WTC11 (cell line): ENCODE measurements around the gene NOSTRIN. TPM values are rescaled to one million over a fixed set of nuclear protein-coding genes. Genes with fewer than 3 reads are reported as not detected.

Experiments
- ATAC-seq: fragments of 200-7000 bp; cut with Tn5 transposase; 2 replicates; pipeline ENCODE4 v1.10.0; 2021; ENCODE audit warnings: mild to moderate bottlenecking, moderate library complexity
- CTCF ChIA-PET: fragments of 300-600 bp; sonication (Branson Sonifier 250); formaldehyde crosslinking; loops from one replicate; lab custom pipeline; 2021; ENCODE audit warnings: antibody characterized with exemption; lab: Charles Lee
- POLR2A ChIA-PET: fragments of 350-600 bp; sonication (Branson Sonifier 250); formaldehyde crosslinking; loops from one replicate; lab custom pipeline; 2021; ENCODE audit warnings: antibody characterized with exemption; lab: Charles Lee
- DNase-seq: peaks from one replicate; pipeline ENCODE4 v3.0.0; 2021; ENCODE audit warnings: low spot score
- H3K27ac Mint-ChIP-seq: 2 replicates; pipeline ENCODE4 v1.8.0; 2021; ENCODE audit warnings: mixed read lengths
- H3K27me3 Mint-ChIP-seq: 2 replicates; pipeline ENCODE4 v1.8.0; 2021; ENCODE audit warnings: low read depth, mild to moderate bottlenecking, moderate library complexity, mixed read lengths
- H3K36me3 Mint-ChIP-seq: 2 replicates; pipeline ENCODE4 v1.8.0; 2021; ENCODE audit warnings: mixed read lengths
- H3K4me1 Mint-ChIP-seq: 2 replicates; pipeline ENCODE4 v1.8.0; 2022; ENCODE audit warnings: mixed read lengths
- H3K4me3 Mint-ChIP-seq: 2 replicates; pipeline ENCODE4 v1.8.0; 2021; ENCODE audit warnings: mild to moderate bottlenecking, moderate library complexity, mixed read lengths
- H3K9me3 Mint-ChIP-seq: 2 replicates; pipeline ENCODE4 v1.8.0; 2021; ENCODE audit warnings: mixed read lengths
- CBFB ChIP-seq: sonication (generic); formaldehyde crosslinking; IDR thresholded peaks from 2 replicates; pipeline ENCODE4 v1.8.1; 2022; ENCODE audit warnings: mild to moderate bottlenecking, low read depth, missing genetic modification reagents
- CDX4 ChIP-seq: fragments of 250-450 bp; sonication (Bioruptor Pico); IDR thresholded peaks from 2 replicates; pipeline ENCODE4 v1.9.0; 2021; ENCODE audit warnings: moderate library complexity, mild to moderate bottlenecking, inconsistent platforms, borderline replicate concordance
- ESRRA ChIP-seq: sonication (generic); formaldehyde crosslinking; IDR thresholded peaks from 2 replicates; pipeline ENCODE4 v1.8.1; 2022; ENCODE audit warnings: mild to moderate bottlenecking, missing genetic modification reagents, borderline replicate concordance
- GABPB1 ChIP-seq: sonication (generic); formaldehyde crosslinking; IDR thresholded peaks from 2 replicates; pipeline ENCODE4 v1.8.1; 2023; ENCODE audit warnings: mild to moderate bottlenecking, missing genetic modification reagents
- IRF2 ChIP-seq: sonication (generic); formaldehyde crosslinking; IDR thresholded peaks from 2 replicates; pipeline ENCODE4 v1.8.0; 2022; ENCODE audit warnings: low read depth, missing genetic modification reagents, borderline replicate concordance
- MAX ChIP-seq: sonication (generic); formaldehyde crosslinking; IDR thresholded peaks from 2 replicates; pipeline ENCODE4 v1.8.0; 2022; ENCODE audit warnings: mild to moderate bottlenecking, missing genetic modification reagents
- MXD4 ChIP-seq: fragments of 250-450 bp; sonication (Bioruptor Pico); IDR thresholded peaks from 2 replicates; pipeline ENCODE4 v1.8.0; 2021; ENCODE audit warnings: mild to moderate bottlenecking, moderate library complexity, borderline replicate concordance
- PRRX2 ChIP-seq: fragments of 250-450 bp; sonication (Bioruptor Pico); IDR thresholded peaks from 2 replicates; pipeline ENCODE4 v1.8.0; 2021; ENCODE audit warnings: mild to moderate bottlenecking
- TCF7 ChIP-seq: sonication (generic); formaldehyde crosslinking; IDR thresholded peaks from 2 replicates; pipeline ENCODE4 v1.8.0; 2022; ENCODE audit warnings: mild to moderate bottlenecking, low read depth, missing genetic modification reagents, moderate library complexity
- ZNF138 ChIP-seq: sonication (generic); formaldehyde crosslinking; conservative IDR thresholded peaks from 2 replicates; pipeline ENCODE4 v1.8.1; 2022; ENCODE audit warnings: mild to moderate bottlenecking, moderate library complexity, missing genetic modification reagents
- ZNF263 ChIP-seq: sonication (generic); formaldehyde crosslinking; IDR thresholded peaks from 2 replicates; pipeline ENCODE4 v1.8.1; 2022; ENCODE audit warnings: low read depth, mild to moderate bottlenecking, moderate library complexity, missing genetic modification reagents
- total RNA-seq: library from RNA; stranded (reverse); gene quantifications from 3 replicates; pipeline ENCODE4 v1.2.3, GENCODE V29; 2021
- TF ChIP-seq, protein P1 (sequence below): fragments of 250-450 bp; sonication (Bioruptor Pico); IDR thresholded peaks from 2 replicates; pipeline ENCODE4 v1.9.0; 2021; ENCODE audit warnings: mild to moderate bottlenecking
- TF ChIP-seq, protein P2 (sequence below): sonication (generic); formaldehyde crosslinking; IDR thresholded peaks from 2 replicates; pipeline ENCODE4 v1.8.0; 2023; ENCODE audit warnings: missing genetic modification reagents, mild to moderate bottlenecking, borderline replicate concordance
- TF ChIP-seq, protein P3 (sequence below): sonication (generic); formaldehyde crosslinking; IDR thresholded peaks from 2 replicates; pipeline ENCODE4 v1.8.0; 2022; ENCODE audit warnings: mild to moderate bottlenecking, missing genetic modification reagents

NOSTRIN gene
- total RNA-seq, 1 experiment from 2014 or later = 0.22 TPM

- TF ChIP-seq ZNF138 = no peak
- TF ChIP-seq, protein P1, sequence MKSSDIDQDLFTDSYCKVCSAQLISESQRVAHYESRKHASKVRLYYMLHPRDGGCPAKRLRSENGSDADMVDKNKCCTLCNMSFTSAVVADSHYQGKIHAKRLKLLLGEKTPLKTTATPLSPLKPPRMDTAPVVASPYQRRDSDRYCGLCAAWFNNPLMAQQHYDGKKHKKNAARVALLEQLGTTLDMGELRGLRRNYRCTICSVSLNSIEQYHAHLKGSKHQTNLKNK (CRISPR knock-in tag) = no peak
- TF ChIP-seq CDX4 (CRISPR knock-in tag) = no peak
- TF ChIP-seq, protein P2, sequence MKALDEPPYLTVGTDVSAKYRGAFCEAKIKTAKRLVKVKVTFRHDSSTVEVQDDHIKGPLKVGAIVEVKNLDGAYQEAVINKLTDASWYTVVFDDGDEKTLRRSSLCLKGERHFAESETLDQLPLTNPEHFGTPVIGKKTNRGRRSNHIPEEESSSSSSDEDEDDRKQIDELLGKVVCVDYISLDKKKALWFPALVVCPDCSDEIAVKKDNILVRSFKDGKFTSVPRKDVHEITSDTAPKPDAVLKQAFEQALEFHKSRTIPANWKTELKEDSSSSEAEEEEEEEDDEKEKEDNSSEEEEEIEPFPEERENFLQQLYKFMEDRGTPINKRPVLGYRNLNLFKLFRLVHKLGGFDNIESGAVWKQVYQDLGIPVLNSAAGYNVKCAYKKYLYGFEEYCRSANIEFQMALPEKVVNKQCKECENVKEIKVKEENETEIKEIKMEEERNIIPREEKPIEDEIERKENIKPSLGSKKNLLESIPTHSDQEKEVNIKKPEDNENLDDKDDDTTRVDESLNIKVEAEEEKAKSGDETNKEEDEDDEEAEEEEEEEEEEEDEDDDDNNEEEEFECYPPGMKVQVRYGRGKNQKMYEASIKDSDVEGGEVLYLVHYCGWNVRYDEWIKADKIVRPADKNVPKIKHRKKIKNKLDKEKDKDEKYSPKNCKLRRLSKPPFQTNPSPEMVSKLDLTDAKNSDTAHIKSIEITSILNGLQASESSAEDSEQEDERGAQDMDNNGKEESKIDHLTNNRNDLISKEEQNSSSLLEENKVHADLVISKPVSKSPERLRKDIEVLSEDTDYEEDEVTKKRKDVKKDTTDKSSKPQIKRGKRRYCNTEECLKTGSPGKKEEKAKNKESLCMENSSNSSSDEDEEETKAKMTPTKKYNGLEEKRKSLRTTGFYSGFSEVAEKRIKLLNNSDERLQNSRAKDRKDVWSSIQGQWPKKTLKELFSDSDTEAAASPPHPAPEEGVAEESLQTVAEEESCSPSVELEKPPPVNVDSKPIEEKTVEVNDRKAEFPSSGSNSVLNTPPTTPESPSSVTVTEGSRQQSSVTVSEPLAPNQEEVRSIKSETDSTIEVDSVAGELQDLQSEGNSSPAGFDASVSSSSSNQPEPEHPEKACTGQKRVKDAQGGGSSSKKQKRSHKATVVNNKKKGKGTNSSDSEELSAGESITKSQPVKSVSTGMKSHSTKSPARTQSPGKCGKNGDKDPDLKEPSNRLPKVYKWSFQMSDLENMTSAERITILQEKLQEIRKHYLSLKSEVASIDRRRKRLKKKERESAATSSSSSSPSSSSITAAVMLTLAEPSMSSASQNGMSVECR (CRISPR knock-in tag) = no peak
- TF ChIP-seq PRRX2 (CRISPR knock-in tag) = no peak
- no peak for TF ChIP-seq ZNF263 (CRISPR knock-in tag)
- no peak for TF ChIP-seq MXD4 (CRISPR knock-in tag)
- TF ChIP-seq CBFB (CRISPR knock-in tag) = no peak
- TF ChIP-seq, protein P3, sequence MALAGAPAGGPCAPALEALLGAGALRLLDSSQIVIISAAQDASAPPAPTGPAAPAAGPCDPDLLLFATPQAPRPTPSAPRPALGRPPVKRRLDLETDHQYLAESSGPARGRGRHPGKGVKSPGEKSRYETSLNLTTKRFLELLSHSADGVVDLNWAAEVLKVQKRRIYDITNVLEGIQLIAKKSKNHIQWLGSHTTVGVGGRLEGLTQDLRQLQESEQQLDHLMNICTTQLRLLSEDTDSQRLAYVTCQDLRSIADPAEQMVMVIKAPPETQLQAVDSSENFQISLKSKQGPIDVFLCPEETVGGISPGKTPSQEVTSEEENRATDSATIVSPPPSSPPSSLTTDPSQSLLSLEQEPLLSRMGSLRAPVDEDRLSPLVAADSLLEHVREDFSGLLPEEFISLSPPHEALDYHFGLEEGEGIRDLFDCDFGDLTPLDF = no peak
- TF ChIP-seq, all 79 proteins: peak for 0
These were observed 19.6 kb downstream of the NOSTRIN start (continued) for GRCh38 chr2:168821992-168822391.

DNA sequence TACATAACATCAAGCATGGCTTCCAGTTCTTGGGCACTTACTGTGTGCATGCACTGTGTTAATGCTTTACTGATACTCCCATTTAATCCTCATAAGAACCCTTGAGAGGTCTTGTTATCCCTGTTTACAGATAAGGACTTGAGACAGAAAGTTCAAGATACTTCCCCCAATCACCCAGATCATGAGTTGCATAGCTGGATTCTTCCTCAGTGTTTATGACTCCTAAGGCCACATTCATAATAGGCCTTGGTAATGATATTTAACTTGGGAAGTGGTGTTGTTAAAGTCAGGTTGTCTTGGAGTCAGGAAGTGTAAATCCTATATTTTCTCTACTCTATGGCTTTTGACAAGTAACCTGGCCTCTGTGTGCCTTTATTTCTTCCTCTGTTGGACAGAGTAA, 22.7 kb downstream of the NOSTRIN start:
- ChIA-PET CTCF (interaction anchor here (1.2 kb wide), 1 partner anchor 25 kb away, joined by 3 read pairs; no protein-coding TSS in a partner anchor), POLR2A (no interaction called here)
- Mint-ChIP-seq H3K4me1 (peaks cover 2% of the 10 kb centered on the region), H3K36me3 (no peaks in the 10 kb centered on the region), H3K4me3 (no peak overlapping the region), H3K27me3 (no peaks in the 10 kb centered on the region), H3K27ac (no peak overlapping the region), H3K9me3 (no peaks in the 10 kb centered on the region)
- ATAC-seq (no peak), DNase-seq (no peak)
- TF ChIP-seq MAX (CRISPR knock-in tag) (no peak), GABPB1 (no peak), CDX4 (CRISPR knock-in tag) (no peak), ZNF138 (no peak), TCF7 (CRISPR knock-in tag) (no peak), ZNF263 (CRISPR knock-in tag) (no peak), IRF2 (CRISPR knock-in tag) (no peak), ESRRA (no peak)
- TF ChIP-seq, protein P2 (CRISPR knock-in tag) = no peak
